ENCODE measurements around the gene RPE. TPM values are rescaled to one million over a fixed set of nuclear protein-coding genes. Genes with fewer than 3 reads are reported as not detected.

RPE gene
- total RNA-seq, 4 donors from 2014 or later, result 37.0 to 49.4 (median 39.5) TPM

DNA sequence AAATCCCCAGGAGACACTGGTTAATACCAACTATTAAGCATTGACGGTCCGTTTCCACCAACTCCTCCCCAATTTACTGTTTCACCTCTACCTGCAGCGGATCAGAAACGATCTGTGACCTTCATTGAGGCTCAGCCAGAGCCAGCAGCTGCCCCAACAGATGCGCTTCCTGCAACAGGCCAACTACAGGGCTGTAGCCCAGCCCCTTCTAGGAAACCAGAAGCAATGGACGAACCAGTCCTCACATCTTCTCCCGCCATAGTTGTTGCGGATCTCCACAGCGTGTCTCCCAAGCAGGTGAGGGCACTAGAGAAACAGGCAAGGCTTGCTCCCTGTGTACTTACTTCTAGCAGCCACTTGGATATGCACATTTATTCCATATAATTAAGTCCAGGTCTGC is 8.5 kb upstream of the RPE start:
- Histone ChIP-seq H3K27me3 (no peaks in the 10 kb centered on the region), H3K4me3 (no peak overlapping the region), H3K9me3 (no peaks in the 10 kb centered on the region), H3K27ac (replicated peaks in 1 of 4) (no peak overlapping the region), H3K4me1 (no peaks in the 10 kb centered on the region), H3K36me3 (no peaks in the 10 kb centered on the region)
- TF ChIP-seq POLR2A (IDR thresholded peaks at IDR 0.05; ENCODE audit: low read depth) (no peak), EP300 (IDR thresholded peaks at IDR 0.05) (no peak), POLR2AphosphoS5 (IDR thresholded peaks at IDR 0.05) (no peak)
- TF ChIP-seq, protein P1, sequence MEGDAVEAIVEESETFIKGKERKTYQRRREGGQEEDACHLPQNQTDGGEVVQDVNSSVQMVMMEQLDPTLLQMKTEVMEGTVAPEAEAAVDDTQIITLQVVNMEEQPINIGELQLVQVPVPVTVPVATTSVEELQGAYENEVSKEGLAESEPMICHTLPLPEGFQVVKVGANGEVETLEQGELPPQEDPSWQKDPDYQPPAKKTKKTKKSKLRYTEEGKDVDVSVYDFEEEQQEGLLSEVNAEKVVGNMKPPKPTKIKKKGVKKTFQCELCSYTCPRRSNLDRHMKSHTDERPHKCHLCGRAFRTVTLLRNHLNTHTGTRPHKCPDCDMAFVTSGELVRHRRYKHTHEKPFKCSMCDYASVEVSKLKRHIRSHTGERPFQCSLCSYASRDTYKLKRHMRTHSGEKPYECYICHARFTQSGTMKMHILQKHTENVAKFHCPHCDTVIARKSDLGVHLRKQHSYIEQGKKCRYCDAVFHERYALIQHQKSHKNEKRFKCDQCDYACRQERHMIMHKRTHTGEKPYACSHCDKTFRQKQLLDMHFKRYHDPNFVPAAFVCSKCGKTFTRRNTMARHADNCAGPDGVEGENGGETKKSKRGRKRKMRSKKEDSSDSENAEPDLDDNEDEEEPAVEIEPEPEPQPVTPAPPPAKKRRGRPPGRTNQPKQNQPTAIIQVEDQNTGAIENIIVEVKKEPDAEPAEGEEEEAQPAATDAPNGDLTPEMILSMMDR (IDR thresholded peaks at IDR 0.05), result no peak
- no peak for DNase-seq (ENCODE audit: extremely low spot score)
- 92% methylated on average over 9 of the region's 9 CpGs for WGBS
- intact Hi-C loops (cut with DNase I), result no loop called here

DNA sequence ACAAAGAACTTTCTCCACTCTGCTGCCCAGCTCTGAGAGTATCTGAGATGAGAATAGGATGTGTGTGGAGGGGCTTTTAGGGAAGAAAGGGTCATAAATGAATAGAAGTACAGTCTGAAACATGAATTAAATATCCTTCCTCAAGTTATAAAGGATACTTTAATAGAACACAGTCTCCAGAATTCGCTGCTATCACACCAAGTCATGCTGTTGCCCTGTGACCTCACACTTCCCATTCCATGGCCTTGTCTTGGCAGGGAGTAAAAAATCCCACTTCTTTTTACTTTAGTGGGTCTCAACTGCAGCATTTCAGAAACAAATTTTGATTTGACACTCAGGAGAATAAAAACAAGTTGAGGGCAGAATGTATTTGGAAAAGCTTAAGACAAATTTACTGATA is 3.8 kb upstream of the RPE start:
- peaks cover 10 to 14% (median 12%) of the 10 kb centered on the region in 4 donors for H3K4me1 ChIP-seq
- H3K4me3 ChIP-seq, result no peak overlapping the region
- H3K9me3 ChIP-seq, result no peaks in the 10 kb centered on the region
- no peaks in the 10 kb centered on the region for H3K36me3 ChIP-seq
- DNase-seq (ENCODE audit: extremely low spot score), result no peak
- no peaks in the 10 kb centered on the region for H3K27me3 ChIP-seq
- TF ChIP-seq POLR2A (IDR thresholded peaks at IDR 0.05; ENCODE audit: low read depth), result no peak
- TF ChIP-seq, protein P1 (IDR thresholded peaks at IDR 0.05), result no peak
- TF ChIP-seq POLR2AphosphoS5 (IDR thresholded peaks at IDR 0.05), result no peak
- TF ChIP-seq EP300 (IDR thresholded peaks at IDR 0.05), result no peak
- intact Hi-C loops (cut with DNase I), result no loop called here
- WGBS, result 43% methylated on average over 1 of the region's 1 CpG
- H3K27ac ChIP-seq (replicated peaks in 1 of 4), result no peak overlapping the region

DNA sequence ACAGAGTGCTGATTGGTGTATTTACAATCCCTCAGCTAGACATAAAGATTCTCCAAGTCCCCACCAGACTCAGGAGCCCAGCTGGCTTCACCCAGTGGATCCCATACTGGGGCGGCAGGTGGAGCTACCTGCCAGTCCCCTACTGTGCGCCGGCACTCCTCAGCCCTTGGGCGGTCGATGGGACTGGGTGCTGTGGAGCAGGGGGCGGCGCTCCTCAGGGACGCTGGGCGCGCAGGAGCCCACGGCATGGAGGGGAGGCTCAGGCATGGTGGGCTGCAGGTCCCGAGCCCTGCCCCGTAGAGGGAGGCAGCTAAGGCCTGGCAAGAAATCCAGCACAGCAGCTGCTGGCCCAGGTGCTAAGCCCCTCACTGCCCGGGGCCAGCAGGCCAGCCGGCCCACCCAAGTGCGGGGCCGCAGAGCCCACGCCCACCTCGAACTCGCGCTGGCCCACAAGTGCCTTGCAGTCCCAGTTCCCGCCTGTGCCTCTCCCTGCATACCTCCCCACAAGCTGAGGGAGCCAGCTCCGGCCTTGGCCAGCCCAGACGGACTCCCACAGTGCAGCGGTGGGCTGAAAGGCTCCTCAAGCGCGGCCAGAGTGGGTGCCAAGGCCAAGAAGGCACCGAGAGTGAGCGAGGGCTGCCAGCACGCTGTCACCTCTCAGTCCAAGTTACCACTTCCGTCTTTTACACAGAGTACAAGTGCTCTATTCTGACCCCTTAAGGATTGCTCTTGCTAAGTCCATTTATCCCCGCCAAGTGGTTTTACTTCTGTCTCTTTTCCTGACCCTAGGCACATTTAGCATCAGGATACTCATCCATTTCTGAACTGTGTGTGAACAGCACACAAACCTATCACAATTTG is 1.7 kb upstream of the RPE start:
- 97% methylated on average over 20 of the region's 32 CpGs for WGBS
- Histone ChIP-seq H3K9me3 (no peaks in the 10 kb centered on the region), H3K4me3 (no peak overlapping the region), H3K4me1 (peaks cover 27 to 34% (median 33%) of the 10 kb centered on the region in 4 donors), H3K36me3 (peaks cover 0 to 4% (median 0%) of the 10 kb centered on the region in 4 donors), H3K27me3 (no peaks in the 10 kb centered on the region), H3K27ac (replicated peaks in 1 of 4) (no peak overlapping the region)
- TF ChIP-seq EP300 (IDR thresholded peaks at IDR 0.05) (no peak), POLR2A (IDR thresholded peaks at IDR 0.05; ENCODE audit: low read depth) (no peak), POLR2AphosphoS5 (IDR thresholded peaks at IDR 0.05) (no peak)
- TF ChIP-seq, protein P1 (IDR thresholded peaks at IDR 0.05), result no peak
- no peak for DNase-seq (ENCODE audit: extremely low spot score)
- intact Hi-C loops (cut with DNase I), result no loop called here

DNA sequence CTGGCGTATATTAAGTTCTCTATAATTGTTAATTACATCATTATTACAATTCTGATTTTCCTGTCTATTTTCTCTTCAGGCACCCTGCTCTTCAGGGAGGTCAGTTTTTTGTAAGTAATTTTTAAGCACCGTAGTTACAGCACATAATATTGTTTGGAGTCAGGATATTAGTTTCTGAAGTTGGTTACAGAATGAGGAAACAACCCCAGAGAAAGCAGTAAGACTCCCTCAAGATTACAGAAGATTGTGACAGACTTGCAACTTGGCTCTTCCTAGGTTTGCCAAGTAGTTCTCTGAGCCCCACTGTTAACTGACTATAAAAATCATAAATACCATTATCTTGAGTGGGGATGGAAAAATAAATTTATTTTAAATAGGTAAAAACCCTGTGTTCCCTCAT is 921 bp downstream of the RPE start:
- peak overlapping the region in 3 of 4 donors; percentile 79 to 86 (median 85) for H3K27ac ChIP-seq (replicated peaks in 1 of 4)
- intact Hi-C loops (cut with DNase I), result loop anchor here (2.0 kb wide), 1 partner anchor 165 kb away; no protein-coding TSS in a partner anchor
- DNase-seq (ENCODE audit: extremely low spot score), result no peak
- peaks cover 0 to 8% (median 2%) of the 10 kb centered on the region in 4 donors for H3K36me3 ChIP-seq
- TF ChIP-seq, protein P1 (IDR thresholded peaks at IDR 0.05), result no peak
- 19% methylated on average over 2 of the region's 2 CpGs for WGBS
- H3K27me3 ChIP-seq, result no peaks in the 10 kb centered on the region
- H3K9me3 ChIP-seq, result no peaks in the 10 kb centered on the region
- H3K4me1 ChIP-seq, result peaks cover 28 to 55% (median 51%) of the 10 kb centered on the region in 4 donors
- H3K4me3 ChIP-seq, result peak overlapping the region; percentile 70 to 96 (median 78)
